Fibroblast of the aortic adventitia (primary cell): ENCODE data around the gene KCNQ1. TPM values are rescaled to one million over a fixed set of nuclear protein-coding genes. Genes with fewer than 3 reads are reported as not detected.

ENCODE experiments used
- DNase-seq: peaks from one replicate; pipeline ENCODE4 v3.0.0-alpha.2; 2010; ENCODE audit warnings: low read depth
- H3K4me3 ChIP-seq: 2 replicates; pipeline ENCODE4 v1.5.1; 2011; ENCODE audit warnings: low read depth, mild to moderate bottlenecking, control low read depth, low read length, moderate library complexity
- CTCF ChIP-seq: IDR thresholded peaks from 2 replicates; pipeline ENCODE4 v1.5.1; 2011; ENCODE audit warnings: mild to moderate bottlenecking, low read length, control low read depth, inconsistent platforms; ENCODE audit not compliant: insufficient read depth
- total RNA-seq: library from RNA; depleted of rRNA; stranded (reverse); fragments of >200 nt; gene quantifications from 2 replicates; pipeline ENCODE4 v1.2.3, GENCODE V29; 2012; ENCODE audit warnings: low replicate concordance

Gene KCNQ1
- total RNA-seq, 1 donor, result not detected

GRCh38 chr11:2533587-2534133, 88.9 kb downstream of the KCNQ1 start:
- TF ChIP-seq CTCF, result no peak
- H3K4me3 ChIP-seq, result no peak overlapping the region
- peak; percentile 89 for DNase-seq

- no peak for DNase-seq
- no peak overlapping the region for H3K4me3 ChIP-seq
- no peak for TF ChIP-seq CTCF
Measured at GRCh38 chr11:2534134-2534956, 89.5 kb downstream of the KCNQ1 start.

GRCh38 chr11:2534957-2535672, 90.3 kb downstream of the KCNQ1 start:
- no peak for DNase-seq
- no peak for TF ChIP-seq CTCF
- no peak overlapping the region for H3K4me3 ChIP-seq

- H3K4me3 ChIP-seq, result no peak overlapping the region
- DNase-seq, result no peak
- no peak for TF ChIP-seq CTCF
Measured at GRCh38 chr11:2535673-2536439, 91.0 kb downstream of the KCNQ1 start.

GRCh38 chr11:2536440-2536989, 91.7 kb downstream of the KCNQ1 start:
- TF ChIP-seq CTCF, result no peak
- no peak for DNase-seq
- no peak overlapping the region for H3K4me3 ChIP-seq

- no peak for DNase-seq
- no peak overlapping the region for H3K4me3 ChIP-seq
- no peak for TF ChIP-seq CTCF
Measured at GRCh38 chr11:2537010-2537705, 92.3 kb downstream of the KCNQ1 start.
